C4-2B (cell line): ENCODE results near the gene CAMK2N1.
A peak's percentile ranks its signal among the peaks of the same experiment; 100 is the strongest.
"Not testable (repeated sequence)": the region's sequence is repeated elsewhere in the genome, so short reads cannot be mapped to it uniquely, and the experiment has no call there.

Experiments used
- H3K27ac ChIP-seq: fragments of 450-650 bp; 2 replicates; pipeline ENCODE4 v1.5.1; 2017
- ZFX ChIP-seq: fragments of 450-650 bp; IDR thresholded peaks from 2 replicates; pipeline ENCODE4 v1.6.1; 2017
- TF ChIP-seq, protein P1 (sequence below): fragments of 450-650 bp; conservative IDR thresholded peaks from 2 replicates; pipeline ENCODE4 v1.5.1; 2017; ENCODE audit warnings: mild to moderate bottlenecking

CAMK2N1 gene

DNA sequence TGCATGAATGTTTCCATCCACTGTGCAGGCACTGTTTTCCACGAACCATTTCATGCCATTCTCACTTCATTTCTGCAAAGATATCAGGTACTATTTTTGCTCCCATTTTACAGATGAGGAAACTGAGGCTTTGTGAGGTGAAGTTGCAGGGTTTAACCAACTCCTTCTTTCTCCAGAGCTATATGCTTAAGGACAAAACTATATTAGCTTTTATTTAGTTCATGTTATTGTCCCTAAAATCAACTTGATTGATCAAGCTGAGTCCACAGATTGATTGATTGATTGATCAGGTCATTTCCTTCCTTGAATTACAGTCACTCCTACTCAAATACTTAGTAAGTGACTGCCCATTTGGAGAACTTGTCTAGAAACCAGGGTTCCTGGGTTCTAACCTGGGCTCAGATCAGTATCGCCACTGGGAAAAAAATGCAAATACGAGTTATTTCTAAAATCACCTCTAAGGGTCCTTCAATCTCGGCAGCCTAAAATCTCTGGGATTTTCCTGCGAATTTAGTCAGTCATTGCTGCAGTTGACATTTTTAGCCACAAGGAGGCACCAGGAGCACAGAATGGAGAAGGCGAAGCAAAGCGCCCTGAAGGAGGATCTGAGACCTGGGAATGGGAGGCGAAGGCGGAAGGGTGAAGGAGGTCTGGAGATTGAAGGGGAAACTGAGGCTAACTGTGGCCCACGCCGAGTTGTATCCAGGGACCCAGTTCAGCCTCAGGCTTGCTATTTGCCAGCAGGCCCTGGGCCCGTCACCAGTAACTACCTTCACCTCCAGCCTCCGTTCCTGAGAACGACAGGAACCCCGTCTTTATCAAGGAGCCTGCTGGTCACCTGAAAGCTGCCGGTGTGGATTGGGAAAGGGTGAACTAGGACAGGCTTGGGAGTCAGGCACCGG is 36.2 kb upstream of the CAMK2N1 start:
- TF ChIP-seq ZFX: no peak
- TF ChIP-seq, protein P1, sequence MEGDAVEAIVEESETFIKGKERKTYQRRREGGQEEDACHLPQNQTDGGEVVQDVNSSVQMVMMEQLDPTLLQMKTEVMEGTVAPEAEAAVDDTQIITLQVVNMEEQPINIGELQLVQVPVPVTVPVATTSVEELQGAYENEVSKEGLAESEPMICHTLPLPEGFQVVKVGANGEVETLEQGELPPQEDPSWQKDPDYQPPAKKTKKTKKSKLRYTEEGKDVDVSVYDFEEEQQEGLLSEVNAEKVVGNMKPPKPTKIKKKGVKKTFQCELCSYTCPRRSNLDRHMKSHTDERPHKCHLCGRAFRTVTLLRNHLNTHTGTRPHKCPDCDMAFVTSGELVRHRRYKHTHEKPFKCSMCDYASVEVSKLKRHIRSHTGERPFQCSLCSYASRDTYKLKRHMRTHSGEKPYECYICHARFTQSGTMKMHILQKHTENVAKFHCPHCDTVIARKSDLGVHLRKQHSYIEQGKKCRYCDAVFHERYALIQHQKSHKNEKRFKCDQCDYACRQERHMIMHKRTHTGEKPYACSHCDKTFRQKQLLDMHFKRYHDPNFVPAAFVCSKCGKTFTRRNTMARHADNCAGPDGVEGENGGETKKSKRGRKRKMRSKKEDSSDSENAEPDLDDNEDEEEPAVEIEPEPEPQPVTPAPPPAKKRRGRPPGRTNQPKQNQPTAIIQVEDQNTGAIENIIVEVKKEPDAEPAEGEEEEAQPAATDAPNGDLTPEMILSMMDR: peak; percentile 81
- no peak overlapping the region for H3K27ac ChIP-seq

DNA sequence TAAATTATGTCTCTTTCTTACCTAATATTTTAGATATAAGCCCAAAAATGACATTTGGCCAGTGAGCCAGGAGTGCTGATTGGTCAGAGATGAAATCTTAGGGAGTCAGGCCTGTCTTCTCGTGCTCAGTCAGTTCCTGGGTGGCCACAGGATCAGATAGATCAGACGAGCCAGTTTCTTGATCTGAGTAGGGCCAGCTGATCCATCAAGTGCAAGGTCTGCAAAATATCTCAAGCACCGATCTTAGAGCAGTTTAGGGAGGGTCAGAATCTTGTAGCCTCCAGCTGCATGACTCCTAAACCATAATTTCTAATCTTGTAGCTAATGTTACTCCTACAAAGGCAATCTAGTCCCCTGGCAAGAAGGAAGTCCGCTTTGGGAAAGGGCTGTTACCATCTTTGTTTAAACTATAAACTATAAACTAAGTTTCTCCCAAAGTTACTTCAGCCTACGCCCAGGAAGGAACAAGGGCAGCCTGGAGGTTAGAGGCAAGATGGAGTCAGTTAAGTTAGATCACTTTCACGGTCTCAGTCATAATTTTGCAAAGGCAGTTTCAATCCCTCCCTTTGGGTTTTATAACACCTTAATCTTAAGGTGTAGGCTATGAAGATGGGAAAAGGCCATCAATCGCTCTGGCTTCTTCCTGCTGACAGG is 33.7 kb upstream of the CAMK2N1 start:
- not testable (repeated sequence) for H3K27ac ChIP-seq

DNA sequence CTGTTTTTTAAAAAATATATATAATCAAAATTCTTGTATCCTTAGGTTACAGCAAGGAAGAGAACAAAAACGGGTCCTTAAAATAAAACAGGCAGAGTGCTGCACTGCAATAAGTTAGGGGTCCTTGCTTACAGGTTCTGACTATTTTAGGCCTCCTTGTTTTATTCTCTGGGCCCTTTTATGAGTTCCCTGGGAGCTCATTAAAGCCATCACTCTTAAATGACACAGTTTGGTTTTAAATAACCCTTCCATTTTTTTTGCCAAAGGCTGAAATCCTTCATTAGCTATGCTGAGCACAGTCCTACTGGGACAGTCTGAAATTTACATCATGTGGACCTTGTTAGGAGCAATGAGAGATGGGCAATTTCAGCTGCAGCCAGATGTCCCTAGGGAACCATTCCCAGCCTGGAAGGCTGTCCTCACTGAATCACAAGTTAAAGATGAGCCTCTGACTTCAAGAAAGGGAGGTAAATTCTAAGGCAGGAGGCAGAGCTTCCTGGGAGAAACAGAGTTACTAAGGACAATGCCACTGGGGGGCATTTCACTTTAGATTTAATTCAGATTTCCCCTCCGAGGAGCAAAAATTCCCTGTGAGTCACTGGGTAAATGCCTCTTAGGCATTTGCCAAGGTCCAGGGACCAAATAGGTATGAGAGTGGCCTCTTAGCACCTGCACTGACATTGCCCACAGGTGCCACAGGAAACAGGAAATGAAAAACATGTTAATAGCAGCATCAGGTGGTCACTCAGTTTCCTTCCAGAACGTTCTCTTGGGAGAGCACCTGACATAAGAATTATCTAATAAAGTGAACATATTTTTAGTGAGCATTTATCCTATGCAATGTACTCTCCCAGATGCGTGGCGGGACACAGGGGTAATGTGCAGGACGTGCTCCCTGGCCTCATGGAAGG is 25.8 kb upstream of the CAMK2N1 start:
- TF ChIP-seq, protein P1: no peak
- TF ChIP-seq ZFX: no peak
- no peak overlapping the region for H3K27ac ChIP-seq

DNA sequence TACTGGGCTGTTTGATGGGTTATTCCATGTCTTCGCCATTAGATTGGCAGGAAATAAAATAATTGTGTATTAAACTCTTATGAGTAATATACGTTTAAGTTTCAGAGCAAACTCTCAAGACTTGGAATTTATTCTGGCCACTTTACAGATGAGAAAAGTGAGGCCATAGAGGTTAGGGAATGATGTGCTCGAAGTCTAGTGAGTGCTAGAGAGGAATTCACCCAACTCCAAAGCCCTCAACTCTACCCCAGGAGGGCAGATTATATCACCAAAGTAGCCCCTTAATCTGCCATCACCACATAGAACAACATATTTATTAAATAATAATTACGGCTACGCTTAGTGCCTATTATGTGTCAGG is 22.4 kb upstream of the CAMK2N1 start:
- TF ChIP-seq, protein P1: no peak
- no peak for TF ChIP-seq ZFX
- H3K27ac ChIP-seq: peak overlapping the region; percentile 92

DNA sequence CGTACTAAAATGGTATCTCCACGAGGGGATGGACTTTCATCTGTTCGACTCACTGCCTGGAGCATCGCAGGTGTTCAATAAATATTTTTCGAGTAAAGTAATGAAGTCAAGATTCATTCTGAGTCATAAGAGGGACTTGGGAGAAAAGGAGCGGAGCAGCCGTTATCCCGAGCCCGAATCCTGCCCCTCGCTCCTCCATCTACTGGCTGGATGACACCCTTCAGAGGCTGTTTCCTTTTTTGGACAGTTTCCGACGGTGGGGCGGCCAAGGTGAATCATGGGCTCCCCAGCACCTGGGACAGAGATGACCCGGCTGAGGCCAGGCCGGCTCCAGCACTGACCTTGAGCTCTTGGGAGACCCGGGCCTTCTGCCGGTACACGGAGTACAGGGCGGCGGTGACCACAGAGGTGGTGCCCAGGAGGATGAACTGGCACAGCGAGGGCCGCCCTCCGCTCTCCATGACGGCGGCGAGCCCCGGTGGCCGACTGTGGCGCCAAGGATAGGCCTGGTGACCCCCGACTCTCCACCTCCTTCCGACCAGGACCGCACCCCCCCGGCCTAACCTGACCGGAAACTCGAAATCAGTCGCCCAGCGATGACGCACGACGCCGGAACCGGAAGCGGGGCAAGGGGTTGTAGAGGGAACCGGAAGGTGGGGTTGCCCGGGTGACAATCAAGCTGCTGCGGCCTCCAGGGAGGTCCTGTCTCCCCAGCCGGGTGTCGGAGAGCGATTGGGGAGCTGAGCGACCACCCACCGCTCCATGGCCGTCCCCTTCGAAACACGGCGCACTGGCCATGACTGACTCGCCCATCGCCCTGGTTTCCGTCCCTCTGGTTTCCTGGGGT is 21.8 kb upstream of the CAMK2N1 start, which contains the start of gene MUL1:
Gene MUL1, minus strand, starts transcription at position 588 of the 847 bp plus-strand sequence. Its CDS starts 127 bp downstream, at position 461.
- H3K27ac ChIP-seq: peak within 1 kb of the TSS; percentile 92
- TF ChIP-seq, protein P1: no peak
- peak; percentile 83 for TF ChIP-seq ZFX

DNA sequence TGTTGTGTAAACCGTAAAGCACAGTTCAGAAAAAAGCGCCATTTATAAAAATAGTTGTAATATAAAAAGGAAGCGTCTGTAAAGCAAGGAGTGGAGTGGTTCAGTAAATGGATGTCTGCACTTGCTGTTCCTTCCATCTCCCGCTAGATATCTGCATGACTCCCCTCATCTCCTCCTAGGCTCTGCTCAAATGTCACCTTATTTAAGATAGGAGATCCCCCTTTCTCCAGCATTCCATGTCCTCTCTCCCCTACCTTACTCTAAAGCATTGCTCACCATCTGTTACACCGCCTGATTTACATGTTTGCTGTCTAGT is 21.2 kb upstream of the CAMK2N1 start:
- H3K27ac ChIP-seq: peak overlapping the region; percentile 92
- TF ChIP-seq ZFX: no peak
- TF ChIP-seq, protein P1: no peak

DNA sequence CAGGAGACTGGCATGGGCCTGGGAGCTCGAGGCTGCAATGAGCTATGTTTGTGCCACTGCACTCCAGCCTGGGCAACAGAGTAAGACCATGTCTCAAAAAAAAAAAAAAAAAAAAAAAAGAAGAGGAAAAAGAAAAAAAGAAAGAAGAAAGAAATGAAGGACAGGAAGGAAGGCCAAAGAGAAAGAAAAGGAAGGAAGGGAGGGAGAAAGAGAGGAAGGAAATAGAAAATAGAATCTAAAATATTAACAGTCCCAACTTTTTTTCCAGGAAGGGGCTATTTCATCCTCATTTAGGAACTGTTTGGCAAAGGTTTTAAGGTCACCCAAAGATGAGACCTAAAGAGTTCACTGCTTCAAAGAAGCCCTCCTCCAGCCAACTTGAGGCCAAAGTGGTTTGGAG is 19.5 kb upstream of the CAMK2N1 start:
- TF ChIP-seq, protein P1: no peak
- no peak for TF ChIP-seq ZFX
- no peak overlapping the region for H3K27ac ChIP-seq
